Muscle of leg (tissue), 11 donors: ENCODE results near the gene RTP3. TPM values are rescaled to one million over a fixed set of nuclear protein-coding genes. Genes with fewer than 3 reads are reported as not detected.
"Not testable (repeated sequence)": the region's sequence is repeated elsewhere in the genome, so short reads cannot be mapped to it uniquely, and the experiment has no call there.

Source experiments
- DNase-seq: peaks from one replicate; pipeline ENCODE4 v3.0.0; 2013
- H3K27ac ChIP-seq: one replicate; pipeline ENCODE4 v1.5.1; 2013; ENCODE audit warnings: mild to moderate bottlenecking, low read length, control low read depth
- H3K27me3 ChIP-seq: one replicate; pipeline ENCODE4 v1.6.1; 2013; ENCODE audit warnings: low read length; ENCODE audit not compliant: control insufficient read depth, insufficient read depth
- H3K36me3 ChIP-seq: one replicate; pipeline ENCODE4 v1.6.1; 2013; ENCODE audit warnings: low read length; ENCODE audit not compliant: control insufficient read depth, insufficient read depth
- H3K4me1 ChIP-seq: one replicate; pipeline ENCODE4 v1.6.1; 2013; ENCODE audit warnings: low read length; ENCODE audit not compliant: control insufficient read depth, insufficient read depth
- H3K4me3 ChIP-seq: one replicate; pipeline ENCODE4 v1.5.1; 2013; ENCODE audit warnings: low read length, control low read depth
- H3K9me3 ChIP-seq: replicated peaks from 2 replicates; pipeline ENCODE4 v1.6.1; 2013; ENCODE audit warnings: low read depth, low read length; ENCODE audit not compliant: control insufficient read depth
- WGBS: methylation state at CpG from one replicate; pipeline ENCODE4 v1.1.5; 2013; ENCODE audit warnings: missing lambda C conversion rate; ENCODE audit not compliant: insufficient coverage; 5-methylcytosine and 5-hydroxymethylcytosine counted together
- polyA plus RNA-seq, 8 donors: library from polyadenylated mRNA; unstranded; fragments of 120-200 nt; gene quantifications; one replicate each; pipeline versions ENCODE4 v1.2.1 to v1.2.3, GENCODE V29; 2013; ENCODE audit warnings: inconsistent platforms in 1 of 8, low replicate concordance in 1 of 8; ENCODE audit not compliant: insufficient read length in 8 of 8, insufficient read depth in 1 of 8
- total RNA-seq: library from RNA; stranded (reverse); fragments of 120-200 nt; gene quantifications from one replicate; pipeline ENCODE4 v1.2.4, GENCODE V29; 2013

Gene RTP3
- total and polyA plus RNA-seq, 9 donors: 0.04 to 0.09 TPM; not detected in 7

- H3K36me3 ChIP-seq: no peaks in the 10 kb centered on the region
- H3K4me3 ChIP-seq: no peak overlapping the region
- DNase-seq: no peak
- H3K27me3 ChIP-seq: peaks cover 2% of the 10 kb centered on the region
- no peaks in the 10 kb centered on the region for H3K9me3 ChIP-seq
- no peaks in the 10 kb centered on the region for H3K4me1 ChIP-seq
- H3K27ac ChIP-seq: no peak overlapping the region
- whole genome bisulfite sequencing: 45% methylated on average over 1 of the region's 5 CpGs
These were observed 45.0 kb downstream of the RTP3 start for GRCh38 chr3:46542801-46543201.

- H3K27me3 ChIP-seq: peaks cover 2% of the 10 kb centered on the region
- H3K27ac ChIP-seq: no peak overlapping the region
- no peaks in the 10 kb centered on the region for H3K36me3 ChIP-seq
- H3K9me3 ChIP-seq: no peaks in the 10 kb centered on the region
- 91% methylated on average over 10 of the region's 17 CpGs for WGBS
- H3K4me3 ChIP-seq: no peak overlapping the region
- no peaks in the 10 kb centered on the region for H3K4me1 ChIP-seq
- DNase-seq: no peak
These were observed 47.2 kb downstream of the RTP3 start for GRCh38 chr3:46544771-46545503.

GRCh38 chr3:46545818-46546630 is 48.2 kb downstream of the RTP3 start:
- Histone ChIP-seq H3K27ac (no peak overlapping the region), H3K36me3 (no peaks in the 10 kb centered on the region), H3K4me1 (no peaks in the 10 kb centered on the region), H3K4me3 (no peak overlapping the region), H3K27me3 (peaks cover 2% of the 10 kb centered on the region), H3K9me3 (no peaks in the 10 kb centered on the region)
- DNase-seq: no peak
- 61% methylated on average over 4 of the region's 6 CpGs for WGBS

GRCh38 chr3:46546896-46547440 is 49.2 kb downstream of the RTP3 start:
- Histone ChIP-seq H3K36me3 (no peaks in the 10 kb centered on the region), H3K4me3 (no peak overlapping the region), H3K4me1 (no peaks in the 10 kb centered on the region), H3K27ac (no peak overlapping the region), H3K9me3 (no peaks in the 10 kb centered on the region), H3K27me3 (peaks cover 2% of the 10 kb centered on the region)
- no peak for DNase-seq
- WGBS: no CpG with 5 or more reads among the region's 1 CpG

GRCh38 chr3:46548611-46549010 is 50.8 kb downstream of the RTP3 start:
- not testable (repeated sequence) for H3K4me3 ChIP-seq, H3K27ac ChIP-seq, H3K9me3 ChIP-seq, DNase-seq, H3K27me3 ChIP-seq, H3K36me3 ChIP-seq, H3K4me1 ChIP-seq
- 80% methylated on average over 1 of the region's 3 CpGs for WGBS

- H3K9me3 ChIP-seq: no peaks in the 10 kb centered on the region
- H3K27ac ChIP-seq: no peak overlapping the region
- no peaks in the 10 kb centered on the region for H3K4me1 ChIP-seq
- DNase-seq: peak; percentile 7
- H3K27me3 ChIP-seq: peaks cover 2% of the 10 kb centered on the region
- no peaks in the 10 kb centered on the region for H3K36me3 ChIP-seq
- WGBS: 50% methylated on average over 3 of the region's 4 CpGs
- H3K4me3 ChIP-seq: no peak overlapping the region
These were observed 51.7 kb downstream of the RTP3 start for GRCh38 chr3:46549408-46549904.

GRCh38 chr3:46549989-46550388 is 52.2 kb downstream of the RTP3 start:
- H3K36me3 ChIP-seq: no peaks in the 10 kb centered on the region
- WGBS: no CpG with 5 or more reads among the region's 1 CpG
- no peaks in the 10 kb centered on the region for H3K9me3 ChIP-seq
- no peaks in the 10 kb centered on the region for H3K4me1 ChIP-seq
- no peak overlapping the region for H3K27ac ChIP-seq
- no peak overlapping the region for H3K4me3 ChIP-seq
- DNase-seq: no peak
- peaks cover 2% of the 10 kb centered on the region for H3K27me3 ChIP-seq

Other genes starting within 250 kb of the RTP3 start
- gene CCR2, start 143.9 kb upstream of the RTP3 start, total RNA-seq: 0.98 TPM
- 1 to 10 TPM in 3 of 8 donors, under 1 TPM in 5; 0.35 to 1.7 (median 0.76) TPM for gene CCR2, start 143.9 kb upstream of the RTP3 start, polyA plus RNA-seq
- gene CCR5, start 127.0 kb upstream of the RTP3 start, total RNA-seq: 0.13 TPM
- gene CCR5, start 127.0 kb upstream of the RTP3 start, polyA plus RNA-seq: under 1 TPM; 0.29 to 0.52 (median 0.39) TPM
- gene CCRL2, start 90.7 kb upstream of the RTP3 start, total RNA-seq: 0.53 TPM
- 1 to 10 TPM in 1 of 8 donors, under 1 TPM in 7; 0.36 to 1.4 (median 0.59) TPM for gene CCRL2, start 90.7 kb upstream of the RTP3 start, polyA plus RNA-seq
- 1.3 TPM for gene LTF, start 33.1 kb upstream of the RTP3 start, total RNA-seq
- 1 to 10 TPM; 2.0 to 6.6 (median 3.6) TPM for gene LTF, start 33.1 kb upstream of the RTP3 start, polyA plus RNA-seq
- 4.1 TPM for gene LRRC2, start 68.3 kb downstream of the RTP3 start, total RNA-seq
- gene LRRC2, start 68.3 kb downstream of the RTP3 start, polyA plus RNA-seq: 1 to 10 TPM; 1.1 to 4.1 (median 2.6) TPM
- 0.27 TPM for gene FAM240A, start 114.5 kb downstream of the RTP3 start, total RNA-seq
- under 1 TPM in 7 of 8 donors, not detected in 1; 0.19 to 0.63 (median 0.24) TPM for gene FAM240A, start 114.5 kb downstream of the RTP3 start, polyA plus RNA-seq
- gene ALS2CL, start 195.7 kb downstream of the RTP3 start, total RNA-seq: 5.1 TPM
- 1 to 10 TPM; 1.9 to 7.3 (median 6.1) TPM for gene ALS2CL, start 195.7 kb downstream of the RTP3 start, polyA plus RNA-seq
- gene TMIE, start 203.4 kb downstream of the RTP3 start, total RNA-seq: 0.62 TPM
- gene TMIE, start 203.4 kb downstream of the RTP3 start, polyA plus RNA-seq: 1 to 10 TPM in 1 of 8 donors, under 1 TPM in 7; 0.32 to 1.0 (median 0.80) TPM
- 0.09 TPM for gene PRSS50, start 219.9 kb downstream of the RTP3 start, total RNA-seq
- gene PRSS50, start 219.9 kb downstream of the RTP3 start, polyA plus RNA-seq: under 1 TPM in 7 of 8 donors, not detected in 1; 0.06 to 0.44 (median 0.12) TPM